ENCODE data around the gene CD248.
A peak's percentile ranks its signal among the peaks of the same experiment; 100 is the strongest.
"Not testable (repeated sequence)": the region's sequence is repeated elsewhere in the genome, so short reads cannot be mapped to it uniquely, and the experiment has no call there.

Gene CD248

GRCh38 chr11:66328031-66328301, 11.1 kb upstream of the CD248 start:
- DNase-seq, result no peak

DNA sequence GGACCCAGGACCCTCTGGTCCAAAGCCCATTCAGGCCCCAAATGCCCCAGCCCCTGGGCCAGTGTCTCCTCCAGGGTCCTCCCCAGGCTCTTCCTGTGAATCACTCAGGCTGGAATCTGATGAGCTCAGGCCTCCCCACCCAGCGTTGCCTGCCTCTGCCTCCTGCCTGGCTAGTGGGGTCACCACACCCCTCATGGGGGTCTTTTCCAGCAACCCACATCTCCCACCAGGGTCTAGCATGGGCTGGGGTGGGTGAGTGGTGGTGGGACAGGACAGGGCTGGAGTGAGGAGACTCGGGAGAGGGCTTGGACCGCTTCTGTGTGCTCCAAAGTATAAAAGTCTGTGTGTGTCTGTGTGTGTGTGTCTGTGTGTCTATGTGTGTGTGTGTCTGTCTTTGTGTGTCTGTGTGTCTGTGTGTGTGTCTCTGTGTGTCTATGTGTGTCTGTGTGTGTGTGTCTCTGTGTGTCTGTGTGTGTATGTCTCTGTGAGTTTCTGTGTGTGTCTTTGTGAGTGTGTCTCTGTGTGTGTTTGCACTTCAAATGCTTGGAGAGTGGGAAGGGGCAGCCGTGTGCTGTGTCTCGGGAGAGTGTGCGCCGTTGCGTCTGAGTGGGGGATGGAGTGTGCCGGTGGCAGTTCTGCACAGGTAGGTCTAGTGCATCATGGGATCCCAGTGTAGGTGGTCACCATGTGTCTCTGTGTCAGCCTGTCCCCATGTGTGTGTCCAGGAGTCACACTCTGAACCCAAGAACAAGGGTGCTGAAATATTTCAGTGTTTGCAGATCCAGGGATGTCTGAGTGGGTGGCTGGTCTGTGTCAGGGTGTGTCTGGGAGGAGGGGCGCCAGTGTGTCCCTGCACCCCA, 10.6 kb upstream of the CD248 start:
- DNase-seq, result no peak

GRCh38 chr11:66326261-66327111, 9.6 kb upstream of the CD248 start:
- no peak for DNase-seq

GRCh38 chr11:66325263-66325671, 8.4 kb upstream of the CD248 start:
- DNase-seq, result peak; percentile 38

DNA sequence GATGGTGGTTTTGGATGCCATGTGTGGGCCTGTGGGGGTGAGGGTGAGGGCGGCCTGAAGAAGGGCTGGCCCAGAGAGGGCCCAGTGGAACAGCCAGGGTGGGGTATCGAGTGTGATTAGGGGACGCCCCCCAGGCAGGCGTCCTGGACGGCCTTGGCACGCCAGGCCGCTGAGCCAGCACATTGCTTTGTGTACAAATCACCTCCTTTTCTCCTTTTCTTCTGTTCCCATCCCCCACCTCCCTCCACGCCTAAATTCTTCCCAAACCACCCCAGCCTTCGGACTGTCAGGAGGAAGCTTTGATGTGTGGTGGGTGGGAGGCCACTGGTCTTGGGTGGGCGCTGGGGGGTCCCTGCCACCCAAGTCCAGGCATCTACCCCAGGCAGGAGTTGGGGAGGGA, 7.8 kb upstream of the CD248 start:
- DNase-seq, result no peak

- no peak for DNase-seq
Measured at GRCh38 chr11:66323684-66324083, 6.8 kb upstream of the CD248 start.

GRCh38 chr11:66322732-66323427, 6.0 kb upstream of the CD248 start:
- DNase-seq, result no peak

- DNase-seq, result no peak
Measured at GRCh38 chr11:66321606-66322005, 4.8 kb upstream of the CD248 start.

- not testable (repeated sequence) for DNase-seq
Measured at GRCh38 chr11:66320748-66321147, 3.9 kb upstream of the CD248 start.

DNA sequence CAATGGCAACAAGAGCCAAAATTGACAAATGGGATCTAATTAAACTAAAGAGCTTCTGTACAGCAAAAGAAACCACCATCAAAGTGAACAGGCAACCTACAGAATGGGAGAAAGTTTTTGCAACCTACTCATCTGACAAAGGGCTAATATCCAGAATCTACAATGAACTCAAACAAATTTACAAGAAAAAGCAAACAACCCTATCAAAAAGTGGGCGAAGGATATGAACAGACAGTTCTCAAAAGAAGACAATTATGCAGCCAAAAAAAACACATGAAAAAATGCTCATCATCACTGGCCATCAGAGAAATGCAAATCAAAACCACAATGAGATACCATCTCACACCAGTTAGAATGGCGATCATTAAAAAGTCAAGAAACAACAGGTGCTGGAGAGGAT, 3.4 kb upstream of the CD248 start:
- DNase-seq, result not testable (repeated sequence)

DNA sequence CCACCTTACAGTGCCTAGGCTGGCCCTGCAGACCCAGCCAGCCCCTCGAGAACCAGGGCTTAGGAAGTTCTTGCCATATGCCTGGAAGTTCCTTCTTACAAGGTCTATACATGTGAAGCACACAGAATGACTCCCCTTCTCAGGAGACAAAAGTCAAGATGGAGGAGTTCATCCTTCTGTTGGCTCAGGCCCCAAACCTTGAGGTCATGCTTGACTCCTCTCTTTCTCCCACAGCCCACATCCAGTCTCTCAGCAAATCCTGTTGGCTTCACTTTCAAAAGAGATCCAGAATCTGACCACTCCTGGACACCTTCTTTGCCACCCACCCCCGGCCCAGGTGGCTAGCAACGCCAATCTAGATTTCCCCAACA, 1.7 kb upstream of the CD248 start:
- DNase-seq, result no peak

DNA sequence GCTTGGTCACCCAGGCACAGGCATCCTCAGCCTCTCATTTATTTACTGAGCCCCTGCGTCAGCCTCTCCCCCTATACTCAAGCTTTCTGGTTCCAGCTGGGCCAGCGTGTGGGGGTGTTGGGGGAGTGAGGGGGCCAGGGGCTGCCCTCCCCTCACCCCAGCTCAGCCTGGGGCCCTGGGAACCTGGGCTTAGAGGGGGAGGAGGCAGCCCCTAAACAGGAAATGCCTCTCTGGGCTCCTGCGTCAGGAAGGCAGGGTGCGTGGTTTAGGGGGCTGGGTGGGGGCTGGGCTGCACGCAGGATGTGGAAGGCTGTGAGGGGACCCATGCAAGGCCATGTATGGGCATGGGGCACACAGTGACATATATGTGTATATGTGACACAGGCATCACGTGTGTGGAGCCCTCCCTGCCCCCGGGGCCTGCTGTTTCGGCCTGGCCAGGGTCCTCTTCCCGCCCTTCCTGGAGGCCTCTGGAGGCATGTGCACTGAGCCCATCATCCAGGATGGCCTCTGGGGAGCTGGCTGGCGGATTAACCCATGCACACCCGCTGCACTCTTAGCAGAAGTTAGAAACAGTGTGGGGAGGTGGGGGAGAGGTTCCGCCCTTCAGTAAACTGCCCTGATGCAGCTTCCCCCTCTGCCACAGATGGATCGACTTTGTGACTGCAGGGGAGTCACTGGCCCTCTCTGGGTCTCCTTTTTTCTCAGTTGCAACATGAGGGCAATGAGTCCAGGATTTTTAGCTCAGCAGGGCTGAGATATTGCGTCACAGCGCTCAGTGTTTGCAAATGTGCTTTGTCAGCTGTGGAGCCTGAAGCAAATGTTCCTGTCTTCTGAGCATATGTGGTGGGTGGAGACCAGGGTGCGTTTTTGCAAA, 1.1 kb upstream of the CD248 start:
- peak; percentile 81 for DNase-seq

DNA sequence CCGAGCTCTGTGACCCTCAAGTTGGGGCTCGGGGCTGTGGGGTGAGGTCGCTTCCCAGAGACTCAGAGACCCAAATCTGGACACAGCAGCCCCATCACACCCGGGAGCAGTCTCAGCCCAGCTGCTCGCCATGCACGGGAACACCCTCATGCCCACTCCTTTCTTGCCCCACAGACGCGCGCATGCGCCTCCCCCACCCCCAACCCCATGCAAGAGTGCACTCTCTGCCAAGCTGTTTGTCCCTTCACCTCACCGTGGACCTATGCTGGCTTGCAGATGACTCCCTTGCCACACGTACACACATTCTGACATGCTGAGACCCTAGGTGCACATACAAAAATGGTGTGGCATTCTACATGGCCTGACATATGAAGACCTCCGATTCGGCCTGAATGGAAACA, 478 bp upstream of the CD248 start:
- DNase-seq, result peak; percentile 43

- no peak for DNase-seq
Measured at GRCh38 chr11:66315921-66316811, 678 bp downstream of the CD248 start.

- no peak for DNase-seq
Measured at GRCh38 chr11:66315498-66315885, 1.4 kb downstream of the CD248 start.

- DNase-seq, result no peak
Measured at GRCh38 chr11:66314561-66315497, 2.0 kb downstream of the CD248 start.

- no peak for DNase-seq
Measured at GRCh38 chr11:66314186-66314501, 2.7 kb downstream of the CD248 start.

DNA sequence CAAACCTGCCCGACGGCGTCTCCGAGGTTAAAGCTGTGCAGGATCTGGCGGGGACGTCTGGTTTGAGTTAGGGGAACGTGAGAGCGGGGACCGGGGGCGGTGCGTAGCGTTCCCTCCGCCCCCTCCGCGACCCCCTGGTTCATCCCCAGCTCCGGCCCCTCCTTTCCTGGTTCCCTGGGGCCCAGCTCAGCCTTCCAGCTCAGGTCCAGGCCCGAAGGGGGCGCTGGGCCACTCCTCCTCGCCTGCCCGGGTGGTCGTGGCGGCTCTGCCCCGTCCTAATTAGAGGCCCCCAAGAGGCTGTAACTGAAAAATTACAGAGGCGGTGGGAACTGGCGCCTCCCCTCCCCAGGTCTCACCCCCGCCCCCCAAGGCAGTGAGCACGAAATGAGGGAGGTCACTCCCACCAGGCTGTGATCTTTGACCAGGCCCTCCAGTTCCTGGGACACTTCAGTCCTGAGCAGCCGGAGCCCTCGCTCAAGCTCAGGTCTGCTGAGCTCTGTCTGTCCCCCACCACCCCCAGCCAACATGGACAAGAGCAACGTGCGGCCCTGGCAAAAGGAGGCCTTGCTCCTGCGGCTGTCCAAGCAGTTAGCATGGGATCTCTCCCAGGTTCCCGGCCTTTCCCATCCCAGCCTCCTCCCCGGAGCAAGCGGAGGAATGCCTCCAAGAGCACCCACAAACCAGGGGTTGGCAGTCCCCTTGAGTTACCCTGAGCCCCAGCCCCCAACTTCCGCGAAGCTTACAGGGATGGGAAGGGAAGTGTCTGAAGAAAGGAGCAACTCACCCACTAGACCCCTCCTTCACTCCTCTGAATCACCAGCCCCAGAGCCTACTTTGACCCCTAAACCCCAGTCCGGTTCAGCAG, 3.3 kb downstream of the CD248 start:
- DNase-seq, result peak; percentile 76

GRCh38 chr11:66312549-66313320, 4.1 kb downstream of the CD248 start:
- peak; percentile 98 for DNase-seq

Measured in NCI-H82 (cell line).